Transverse colon (tissue), 4 donors: Measurements from ENCODE around the gene KIAA0232.

Experiments
- EP300 ChIP-seq: sonication (generic); formaldehyde crosslinking; IDR thresholded peaks from one replicate; pipeline ENCODE4 v1.6.1; 2017; ENCODE audit warnings: antibody characterized with exemption, low read depth
- POLR2A ChIP-seq: fragments of 450-650 bp; IDR thresholded peaks from one replicate; pipeline ENCODE4 v1.6.1; 2016; ENCODE audit warnings: antibody characterized with exemption, mild to moderate bottlenecking, moderate library complexity
- POLR2AphosphoS5 ChIP-seq, 3 donors: sonication (generic); formaldehyde crosslinking; IDR thresholded peaks; one replicate each; pipeline ENCODE4 v1.6.1; 2016; ENCODE audit warnings: antibody characterized with exemption in 3 of 3
- TF ChIP-seq, protein P1 (sequence below), 5 experiments: fragments of 200-600 bp in 3 of 5; fragments of 450-650 bp in 2 of 5; sonication (generic) in 3 of 5; IDR thresholded peaks; 1 replicate in 2 of 5; 2 replicates in 3 of 5; pipeline ENCODE4 v1.5.1; 2016 to 2017; ENCODE audit warnings: antibody characterized with exemption in 5 of 5, inconsistent platforms in 3 of 5, mild to moderate bottlenecking in 2 of 5, moderate library complexity in 1 of 5

DNA sequence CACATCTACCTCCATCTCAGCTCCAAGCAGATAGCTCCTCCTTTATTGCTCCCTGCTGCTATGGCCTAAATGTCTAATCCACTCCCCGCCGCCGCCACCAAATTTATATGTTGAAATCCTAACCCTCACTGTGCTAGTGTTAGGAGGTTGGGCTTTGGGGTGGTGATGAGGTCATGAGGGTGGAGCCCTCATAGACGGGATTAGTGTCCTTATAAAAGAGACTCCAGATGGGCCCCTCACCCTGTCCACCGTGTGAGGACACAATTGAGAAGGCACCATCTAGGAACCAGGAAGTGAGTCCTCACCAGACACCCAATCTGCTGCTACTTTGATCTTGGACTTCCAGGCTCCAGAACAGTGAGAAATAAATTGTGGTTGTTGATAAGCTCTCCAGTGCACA is 113.5 kb downstream of the KIAA0232 start:
- TF ChIP-seq, protein P1, sequence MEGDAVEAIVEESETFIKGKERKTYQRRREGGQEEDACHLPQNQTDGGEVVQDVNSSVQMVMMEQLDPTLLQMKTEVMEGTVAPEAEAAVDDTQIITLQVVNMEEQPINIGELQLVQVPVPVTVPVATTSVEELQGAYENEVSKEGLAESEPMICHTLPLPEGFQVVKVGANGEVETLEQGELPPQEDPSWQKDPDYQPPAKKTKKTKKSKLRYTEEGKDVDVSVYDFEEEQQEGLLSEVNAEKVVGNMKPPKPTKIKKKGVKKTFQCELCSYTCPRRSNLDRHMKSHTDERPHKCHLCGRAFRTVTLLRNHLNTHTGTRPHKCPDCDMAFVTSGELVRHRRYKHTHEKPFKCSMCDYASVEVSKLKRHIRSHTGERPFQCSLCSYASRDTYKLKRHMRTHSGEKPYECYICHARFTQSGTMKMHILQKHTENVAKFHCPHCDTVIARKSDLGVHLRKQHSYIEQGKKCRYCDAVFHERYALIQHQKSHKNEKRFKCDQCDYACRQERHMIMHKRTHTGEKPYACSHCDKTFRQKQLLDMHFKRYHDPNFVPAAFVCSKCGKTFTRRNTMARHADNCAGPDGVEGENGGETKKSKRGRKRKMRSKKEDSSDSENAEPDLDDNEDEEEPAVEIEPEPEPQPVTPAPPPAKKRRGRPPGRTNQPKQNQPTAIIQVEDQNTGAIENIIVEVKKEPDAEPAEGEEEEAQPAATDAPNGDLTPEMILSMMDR (IDR thresholded peaks at IDR 0.05) = no peak
- TF ChIP-seq EP300 = no peak
- no peak for TF ChIP-seq POLR2A
- no peak for TF ChIP-seq POLR2AphosphoS5 (IDR thresholded peaks at IDR 0.05)
